Left ventricle myocardium inferior (tissue), 1 donor: Measurements from ENCODE around the gene XIRP2. TPM values are rescaled to one million over a fixed set of nuclear protein-coding genes. Genes with fewer than 3 reads are reported as not detected.

Source experiments
- DNase-seq: peaks from one replicate; pipeline ENCODE4 v3.0.0-alpha.2; 2020
- H3K27ac ChIP-seq: fragments of 200-600 bp; replicated peaks from 2 replicates; pipeline ENCODE4 v1.8.0; 2021
- H3K27me3 ChIP-seq: fragments of 200-600 bp; 2 replicates; pipeline ENCODE4 v1.8.0; 2021; ENCODE audit warnings: low read depth
- H3K36me3 ChIP-seq: fragments of 200-600 bp; 2 replicates; pipeline ENCODE4 v1.8.0; 2021
- H3K4me1 ChIP-seq: fragments of 200-600 bp; 2 replicates; pipeline ENCODE4 v1.8.0; 2021
- H3K4me3 ChIP-seq: fragments of 200-600 bp; 2 replicates; pipeline ENCODE4 v1.8.0; 2021; ENCODE audit warnings: mild to moderate bottlenecking, moderate library complexity
- H3K9me3 ChIP-seq: fragments of 200-600 bp; replicated peaks from 2 replicates; pipeline ENCODE4 v1.8.0; 2021
- intact Hi-C: fragments of 100-400 bp; cut with micrococcal nuclease; formaldehyde crosslinking; loops from one replicate; pipeline ENCODE4 v1.11.0; 2022
- total RNA-seq: library from RNA; stranded (reverse); fragmentation: NEBNext Ultra II Directional; extraction: Animal tissue kit (Norgen Biotek cat#: 25700); gene quantifications from one replicate; pipeline ENCODE4 v1.2.1, GENCODE V29; 2021
- TF ChIP-seq, protein P1 (sequence below): fragments of 200-600 bp; IDR thresholded peaks from 2 replicates; pipeline ENCODE4 v1.8.0; 2021; ENCODE audit warnings: antibody characterized with exemption, mild to moderate bottlenecking, borderline replicate concordance
- donor health status: DM: no; HTN: yes; CAD: no; lungs with severe emphysema.

The XIRP2 gene
- total RNA-seq, 1 donor from 2014 or later: 364 TPM

DNA sequence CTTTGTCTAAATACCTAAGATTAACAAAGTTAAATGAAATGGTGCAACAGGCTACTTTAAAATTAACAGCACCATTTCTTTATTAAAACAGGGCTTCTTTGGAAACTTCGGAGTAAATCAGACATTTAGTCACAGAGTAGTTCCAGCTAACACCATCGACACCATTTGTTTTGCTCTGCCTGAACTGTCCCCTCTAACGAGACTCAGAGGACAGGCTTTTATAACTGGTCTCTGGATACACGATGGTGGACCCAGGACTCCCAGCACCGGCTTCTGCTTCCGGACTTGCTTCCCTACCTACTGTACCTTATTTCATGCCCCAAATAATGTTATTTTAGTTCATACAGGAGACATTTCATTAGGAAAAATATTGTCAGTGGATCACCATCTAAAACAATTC, 252.1 kb downstream of the XIRP2 start:
- intact Hi-C loops: no loop called here
- no peak for DNase-seq

DNA sequence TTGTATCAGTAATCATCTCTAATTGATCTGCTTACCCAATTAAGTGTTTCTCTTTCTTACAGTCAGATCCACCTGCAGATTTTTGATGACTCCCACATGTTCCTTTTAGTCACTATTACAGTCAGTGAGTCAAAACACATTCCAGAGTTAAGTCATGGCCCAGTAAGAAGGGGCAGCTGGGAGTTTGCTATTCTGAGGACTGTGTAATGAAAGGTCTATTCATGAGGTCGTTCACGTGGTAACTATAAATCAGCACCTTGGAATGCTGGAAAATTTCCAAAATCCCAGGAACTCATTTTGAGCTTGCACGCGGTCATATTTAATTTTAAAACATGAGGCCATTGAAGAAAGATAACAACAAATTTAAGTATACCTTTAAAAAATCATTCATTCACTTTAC, 252.5 kb downstream of the XIRP2 start:
- peaks cover 27% of the 10 kb centered on the region for H3K4me1 ChIP-seq
- H3K4me3 ChIP-seq: no peak overlapping the region
- DNase-seq: no peak
- no peaks in the 10 kb centered on the region for H3K36me3 ChIP-seq
- intact Hi-C loops: no loop called here
- TF ChIP-seq, protein P1, sequence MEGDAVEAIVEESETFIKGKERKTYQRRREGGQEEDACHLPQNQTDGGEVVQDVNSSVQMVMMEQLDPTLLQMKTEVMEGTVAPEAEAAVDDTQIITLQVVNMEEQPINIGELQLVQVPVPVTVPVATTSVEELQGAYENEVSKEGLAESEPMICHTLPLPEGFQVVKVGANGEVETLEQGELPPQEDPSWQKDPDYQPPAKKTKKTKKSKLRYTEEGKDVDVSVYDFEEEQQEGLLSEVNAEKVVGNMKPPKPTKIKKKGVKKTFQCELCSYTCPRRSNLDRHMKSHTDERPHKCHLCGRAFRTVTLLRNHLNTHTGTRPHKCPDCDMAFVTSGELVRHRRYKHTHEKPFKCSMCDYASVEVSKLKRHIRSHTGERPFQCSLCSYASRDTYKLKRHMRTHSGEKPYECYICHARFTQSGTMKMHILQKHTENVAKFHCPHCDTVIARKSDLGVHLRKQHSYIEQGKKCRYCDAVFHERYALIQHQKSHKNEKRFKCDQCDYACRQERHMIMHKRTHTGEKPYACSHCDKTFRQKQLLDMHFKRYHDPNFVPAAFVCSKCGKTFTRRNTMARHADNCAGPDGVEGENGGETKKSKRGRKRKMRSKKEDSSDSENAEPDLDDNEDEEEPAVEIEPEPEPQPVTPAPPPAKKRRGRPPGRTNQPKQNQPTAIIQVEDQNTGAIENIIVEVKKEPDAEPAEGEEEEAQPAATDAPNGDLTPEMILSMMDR: no peak
- no peaks in the 10 kb centered on the region for H3K9me3 ChIP-seq
- H3K27me3 ChIP-seq: no peaks in the 10 kb centered on the region
- peak overlapping the region; percentile 64 for H3K27ac ChIP-seq

More for the DNA sequence above, 252.1 kb downstream of the XIRP2 start:
- TF ChIP-seq, protein P1: no peak
- Histone ChIP-seq H3K27me3 (no peaks in the 10 kb centered on the region), H3K4me1 (peaks cover 27% of the 10 kb centered on the region), H3K9me3 (no peaks in the 10 kb centered on the region), H3K27ac (peak overlapping the region; percentile 64), H3K36me3 (no peaks in the 10 kb centered on the region), H3K4me3 (no peak overlapping the region)

DNA sequence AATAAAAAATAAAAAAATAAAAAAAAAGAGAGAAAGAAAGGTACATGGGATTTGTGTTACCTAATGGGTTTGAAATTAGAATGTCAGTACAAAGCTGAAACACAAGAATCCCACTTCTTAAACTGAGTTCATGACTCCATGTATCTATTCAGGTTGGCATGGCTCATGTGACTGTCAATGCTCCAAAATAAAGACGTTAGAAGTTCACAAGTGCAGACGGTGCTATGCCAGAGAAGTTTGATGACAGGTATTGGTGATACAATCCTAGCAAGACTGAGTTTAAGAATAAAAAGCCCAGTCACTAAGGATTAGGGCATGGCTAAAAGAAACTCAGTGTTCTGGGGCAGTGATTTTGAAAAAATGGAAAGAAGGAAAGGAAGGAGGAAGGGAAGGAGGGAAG, 254.3 kb downstream of the XIRP2 start:
- peak overlapping the region; percentile 64 for H3K27ac ChIP-seq
- H3K36me3 ChIP-seq: no peaks in the 10 kb centered on the region
- TF ChIP-seq, protein P1: no peak
- H3K27me3 ChIP-seq: no peaks in the 10 kb centered on the region
- no peak overlapping the region for H3K4me3 ChIP-seq
- intact Hi-C loops: no loop called here
- H3K9me3 ChIP-seq: no peaks in the 10 kb centered on the region
- no peak for DNase-seq
- H3K4me1 ChIP-seq: peaks cover 27% of the 10 kb centered on the region

DNA sequence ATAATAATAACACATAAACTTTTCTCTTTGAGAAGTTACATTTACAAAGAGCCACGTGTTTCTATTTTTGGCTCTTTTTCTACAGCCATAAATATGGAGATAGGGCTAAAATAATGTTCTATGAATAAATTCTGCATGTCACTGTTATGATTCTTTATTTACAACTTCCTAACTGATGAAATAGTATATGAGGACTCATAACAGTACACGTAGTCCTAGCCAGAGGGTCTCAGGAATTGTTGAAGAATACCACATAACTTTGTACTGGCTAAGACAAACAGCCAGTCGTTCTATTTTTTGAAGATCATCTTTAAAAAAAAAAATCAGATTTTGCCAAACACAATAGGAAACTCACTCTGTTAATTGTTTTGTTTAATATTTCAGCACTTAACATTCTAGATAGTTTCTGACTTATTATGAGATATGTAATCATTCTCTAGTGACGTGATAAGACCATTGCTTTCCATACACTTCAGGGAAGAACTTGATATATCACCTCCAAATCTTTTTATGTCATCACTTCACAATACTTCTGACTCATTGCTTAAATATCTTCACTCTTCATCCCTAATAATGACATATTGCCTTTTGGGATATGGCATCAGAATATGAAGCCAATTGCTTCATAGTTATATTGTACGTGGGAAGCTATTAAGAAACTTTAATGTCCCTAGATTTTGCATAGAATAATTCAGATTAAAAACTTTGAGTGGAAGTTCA, 256.1 kb downstream of the XIRP2 start:
- H3K36me3 ChIP-seq: no peaks in the 10 kb centered on the region
- no peaks in the 10 kb centered on the region for H3K27me3 ChIP-seq
- H3K9me3 ChIP-seq: no peaks in the 10 kb centered on the region
- TF ChIP-seq, protein P1: no peak
- intact Hi-C loops: no loop called here
- H3K4me1 ChIP-seq: peaks cover 27% of the 10 kb centered on the region
- DNase-seq: no peak
- H3K27ac ChIP-seq: no peak overlapping the region
- no peak overlapping the region for H3K4me3 ChIP-seq

DNA sequence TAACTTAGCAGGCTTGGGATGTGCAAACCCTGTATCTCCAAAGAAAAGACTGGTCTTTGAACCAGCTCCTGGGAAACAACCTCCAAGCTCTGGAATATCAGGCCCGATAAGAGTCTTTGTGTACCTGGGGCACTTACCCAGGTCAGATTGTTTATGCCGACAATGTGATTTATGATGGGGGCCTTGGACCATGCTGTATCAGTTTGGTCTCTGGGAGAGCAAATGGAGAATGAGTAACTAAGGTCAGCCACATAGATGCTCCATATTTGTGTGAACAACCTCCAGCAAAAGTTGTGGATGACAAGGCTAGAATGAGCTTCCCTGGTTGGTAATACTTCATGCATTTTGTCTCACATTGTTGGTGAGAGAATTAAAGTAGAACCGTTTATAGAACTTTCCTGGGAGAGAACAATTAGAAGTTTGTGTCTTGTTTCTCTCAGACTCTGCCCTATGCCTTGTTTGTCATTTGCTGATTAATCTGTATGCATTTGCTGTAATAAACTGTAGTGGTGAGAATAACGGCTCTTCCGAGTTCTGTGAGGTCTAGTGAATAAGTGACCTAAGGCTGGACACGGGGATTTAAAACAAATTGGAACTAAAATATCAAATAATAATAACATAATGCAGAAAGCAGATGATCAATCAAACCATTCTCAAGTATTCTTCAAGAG, 259.1 kb downstream of the XIRP2 start:
- Histone ChIP-seq H3K4me3 (no peak overlapping the region), H3K36me3 (no peaks in the 10 kb centered on the region), H3K27me3 (no peaks in the 10 kb centered on the region), H3K27ac (no peak overlapping the region), H3K4me1 (peaks cover 11% of the 10 kb centered on the region), H3K9me3 (no peaks in the 10 kb centered on the region)
- no peak for DNase-seq
- TF ChIP-seq, protein P1: no peak
- intact Hi-C loops: no loop called here
